Stimulated activated CD8-positive, alpha-beta memory T cell treated with anti-CD3 and anti-CD28 coated beads, Interleukin-4, amount 100 ng/mL, for 48 hours (primary cell): ENCODE measurements around the gene FLT3LG.

ENCODE experiments used
- DNase-seq: peaks from one replicate; pipeline ENCODE4 v3.0.0-alpha.2; 2020

FLT3LG gene

GRCh38 chr19:49489601-49490167 lies 15.7 kb downstream of the FLT3LG start:
- DNase-seq = peak; percentile 64

- DNase-seq = peak; percentile 43
These were observed 16.4 kb downstream of the FLT3LG start for GRCh38 chr19:49490287-49491029.

- peak; percentile 40 for DNase-seq
These were observed 17.2 kb downstream of the FLT3LG start for GRCh38 chr19:49491030-49491803.

- DNase-seq = peak; percentile 44
These were observed 18.0 kb downstream of the FLT3LG start for GRCh38 chr19:49491804-49492572.

- peak; percentile 67 for DNase-seq
These were observed 18.8 kb downstream of the FLT3LG start for GRCh38 chr19:49492573-49493405.

GRCh38 chr19:49496574-49497008 lies 22.6 kb downstream of the FLT3LG start:
- no peak for DNase-seq

GRCh38 chr19:49497047-49497788 lies 23.2 kb downstream of the FLT3LG start:
- DNase-seq = peak; percentile 82

- DNase-seq = peak; percentile 37
These were observed 23.7 kb downstream of the FLT3LG start for GRCh38 chr19:49497789-49498103.

GRCh38 chr19:49498475-49498874 lies 24.5 kb downstream of the FLT3LG start:
- DNase-seq = no peak

- DNase-seq = peak; percentile 56
These were observed 25.1 kb downstream of the FLT3LG start for GRCh38 chr19:49499030-49499670.

- DNase-seq = peak; percentile 56
These were observed 29.0 kb downstream of the FLT3LG start for GRCh38 chr19:49502866-49503581.

GRCh38 chr19:49503582-49503962 lies 29.6 kb downstream of the FLT3LG start:
- no peak for DNase-seq

- peak; percentile 88 for DNase-seq
These were observed 32.6 kb downstream of the FLT3LG start for GRCh38 chr19:49506575-49507105.

GRCh38 chr19:49507803-49508494 lies 33.9 kb downstream of the FLT3LG start:
- no peak for DNase-seq

- no peak for DNase-seq
These were observed 39.1 kb downstream of the FLT3LG start for GRCh38 chr19:49512970-49513745.

GRCh38 chr19:49513746-49514118 lies 39.7 kb downstream of the FLT3LG start:
- no peak for DNase-seq

GRCh38 chr19:49514151-49514550 lies 40.1 kb downstream of the FLT3LG start:
- no peak for DNase-seq

- no peak for DNase-seq
These were observed 41.8 kb downstream of the FLT3LG start for GRCh38 chr19:49515767-49516166.

- no peak for DNase-seq
These were observed 44.0 kb downstream of the FLT3LG start for GRCh38 chr19:49518033-49518432.
